ENCODE results near the gene MLXIPL. TPM values are rescaled to one million over a fixed set of nuclear protein-coding genes. Genes with fewer than 3 reads are reported as not detected.
A peak's percentile ranks its signal among the peaks of the same experiment; 100 is the strongest.
"Not testable (repeated sequence)": the region's sequence is repeated elsewhere in the genome, so short reads cannot be mapped to it uniquely, and the experiment has no call there.

The MLXIPL gene
- polyA plus RNA-seq, 1 experiment = not detected

- no peak for TF ChIP-seq CTCF (IDR thresholded peaks at IDR 0.05; ENCODE audit: insufficient read depth, low read depth, low read length)
- Histone ChIP-seq H3K27me3 (ENCODE audit: control insufficient read depth, insufficient read depth, low read length) (no peaks in the 10 kb centered on the region), H3K4me3 (ENCODE audit: low read depth, low read length) (no peak overlapping the region; the same call in 1 of the 2 replicates), H3K36me3 (ENCODE audit: control insufficient read depth, insufficient read depth, low read length) (peaks cover 3% of the 10 kb centered on the region; the same call in 1 of the 2 replicates)
- DNase-seq (ENCODE audit: low read depth) = no peak
- ChIA-PET POLR2A (no interaction called here), CTCF (interaction anchor here (0.8 to 2.9 kb wide), 5 partner anchors 40 to 62 kb away, joined by 3 to 20 read pairs (median 7); no protein-coding TSS in a partner anchor)
These were observed 45.0 kb upstream of the MLXIPL start for GRCh38 chr7:73669288-73669701.

DNA sequence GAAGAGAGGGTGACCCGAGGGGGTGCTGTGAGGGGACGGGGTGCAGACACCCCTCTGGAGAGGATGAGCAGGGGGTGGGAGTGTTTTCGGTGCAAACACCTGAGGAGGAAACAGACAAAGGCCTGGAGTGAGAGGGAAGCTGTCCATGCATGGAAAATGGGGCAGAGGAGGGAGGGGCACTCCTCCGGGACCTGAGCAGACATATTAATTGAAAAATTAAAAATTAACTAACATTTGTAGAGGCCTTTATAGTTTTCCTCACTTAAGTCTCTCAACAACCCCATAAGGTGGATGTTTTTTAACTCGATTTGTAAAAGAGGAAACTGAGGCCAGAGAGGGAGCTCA lies 44.5 kb upstream of the MLXIPL start:
- no peaks in the 10 kb centered on the region for H3K27me3 ChIP-seq (ENCODE audit: control insufficient read depth, insufficient read depth, low read length)
- TF ChIP-seq CTCF (IDR thresholded peaks at IDR 0.05; ENCODE audit: insufficient read depth, low read depth, low read length) = no peak
- H3K4me3 ChIP-seq (ENCODE audit: low read depth, low read length) = peak overlapping the region; percentile 77
- CTCF ChIA-PET = interaction anchor here (0.7 to 2.9 kb wide), 10 partner anchors 9 to 73 kb away, joined by 3 to 20 read pairs (median 4); no protein-coding TSS in a partner anchor
- peaks cover 3% of the 10 kb centered on the region; the same call in 1 of the 2 replicates for H3K36me3 ChIP-seq (ENCODE audit: control insufficient read depth, insufficient read depth, low read length)
- DNase-seq (ENCODE audit: low read depth) = no peak
- POLR2A ChIA-PET = interaction anchor here (0.5 kb wide), 1 partner anchor 29 kb away, joined by 4 read pairs; no protein-coding TSS in a partner anchor

DNA sequence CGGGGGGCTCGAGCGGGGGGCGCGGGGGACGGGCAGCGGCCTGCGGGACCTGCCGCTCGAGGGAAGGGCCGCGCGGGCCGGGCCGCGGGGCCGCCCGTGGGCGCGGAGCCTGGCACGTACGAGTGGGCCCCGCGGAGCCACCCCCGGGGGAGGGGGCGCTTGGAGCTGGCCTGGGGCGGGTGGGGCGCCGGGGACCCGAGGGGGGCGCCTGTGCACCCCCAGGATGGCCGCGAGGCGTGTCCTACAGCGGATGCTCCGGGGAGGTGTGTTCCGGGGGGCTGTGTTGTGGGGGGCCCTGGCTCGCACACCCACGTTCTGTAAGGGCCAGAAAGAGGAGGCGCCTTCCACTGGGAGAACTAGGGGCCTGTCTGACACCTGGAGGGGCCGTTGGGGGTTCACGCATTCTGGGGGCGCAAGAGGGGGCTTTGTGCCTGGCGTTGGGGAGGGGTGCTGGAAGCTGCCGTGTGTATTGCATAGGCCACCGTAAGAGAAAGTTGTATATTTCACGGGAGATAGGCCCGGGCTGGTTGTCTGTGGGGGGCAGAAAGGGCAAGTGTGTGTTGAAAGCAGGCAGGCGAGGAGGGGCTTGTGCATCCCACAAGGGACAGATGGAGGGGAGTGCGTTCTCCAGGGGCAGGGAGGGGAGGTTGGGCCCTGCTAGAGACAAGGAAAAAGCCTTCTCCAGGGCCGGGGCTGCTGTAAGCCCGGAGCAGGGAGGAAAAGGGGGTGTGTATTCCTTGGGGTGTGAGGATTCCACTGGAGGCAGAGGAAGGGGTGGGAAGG lies 44.0 kb upstream of the MLXIPL start:
- peak overlapping the region; percentile 77 for H3K4me3 ChIP-seq (ENCODE audit: low read depth, low read length)
- no peak for DNase-seq (ENCODE audit: low read depth)
- CTCF ChIA-PET = interaction anchor here (0.6 to 2.9 kb wide), 24 partner anchors 8 to 97 kb away, joined by 3 to 20 read pairs (median 4); partner anchors contain the start of gene MLXIPL
- H3K36me3 ChIP-seq (ENCODE audit: control insufficient read depth, insufficient read depth, low read length) = peaks cover 3% of the 10 kb centered on the region; the same call in 1 of the 2 replicates
- POLR2A ChIA-PET = interaction anchor here (0.5 kb wide), 1 partner anchor 30 kb away, joined by 4 read pairs; no protein-coding TSS in a partner anchor
- TF ChIP-seq CTCF (IDR thresholded peaks at IDR 0.05; ENCODE audit: insufficient read depth, low read depth, low read length) = no peak
- no peaks in the 10 kb centered on the region for H3K27me3 ChIP-seq (ENCODE audit: control insufficient read depth, insufficient read depth, low read length)

DNA sequence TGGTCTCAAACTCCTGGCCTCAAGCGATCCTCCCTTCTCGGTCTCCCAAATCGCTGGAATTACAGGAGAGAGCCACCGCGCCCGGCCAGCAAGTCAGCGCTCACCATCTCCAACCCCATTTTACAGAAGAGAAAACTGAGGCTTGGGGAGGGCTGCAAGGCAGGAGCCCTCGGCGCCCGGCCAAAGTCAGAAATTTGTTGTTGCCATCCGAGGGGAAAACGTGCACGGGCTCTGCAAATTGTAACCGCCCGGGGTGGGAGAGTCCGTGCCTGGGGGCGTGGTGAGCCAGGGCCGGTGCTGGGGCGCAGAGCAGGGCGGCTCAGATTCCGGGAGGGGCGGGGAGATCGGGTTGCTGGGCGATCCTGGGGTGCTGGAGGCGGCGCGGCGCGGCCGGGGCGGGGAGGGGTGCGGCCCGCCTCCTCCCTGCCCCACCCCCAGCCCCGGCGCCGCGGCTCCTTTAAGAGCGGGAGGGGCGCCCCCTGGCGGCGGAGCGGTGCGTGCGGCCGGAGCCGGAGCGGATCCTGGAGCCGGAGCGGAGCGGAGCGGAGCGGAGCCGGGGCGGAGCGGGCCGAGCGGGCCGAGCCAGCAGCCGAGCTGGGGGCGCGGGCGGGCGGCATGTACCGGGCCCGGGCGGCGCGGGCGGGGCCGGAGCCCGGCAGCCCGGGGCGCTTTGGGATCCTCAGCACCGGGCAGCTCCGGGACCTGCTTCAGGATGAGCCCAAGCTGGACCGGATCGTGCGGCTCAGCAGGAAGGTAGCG lies 43.2 kb upstream of the MLXIPL start, which contains the start of gene VPS37D:
TSS of gene VPS37D (plus strand) at position 488 of the 759 bp plus-strand sequence. CDS start at position 616, 128 bp downstream.
- DNase-seq (ENCODE audit: low read depth) = peak; percentile 23
- peaks cover 3% of the 10 kb centered on the region; the same call in 1 of the 2 replicates for H3K36me3 ChIP-seq (ENCODE audit: control insufficient read depth, insufficient read depth, low read length)
- ChIA-PET POLR2A (no interaction called here), CTCF (interaction anchor here (0.6 to 2.9 kb wide), 22 partner anchors 9 to 97 kb away, joined by 3 to 20 read pairs (median 4); partner anchors contain the start of gene MLXIPL)
- H3K27me3 ChIP-seq (ENCODE audit: control insufficient read depth, insufficient read depth, low read length) = no peaks in the 10 kb centered on the region
- H3K4me3 ChIP-seq (ENCODE audit: low read depth, low read length) = peak within 1 kb of the TSS; percentile 77
- peak; percentile 48 for TF ChIP-seq CTCF (IDR thresholded peaks at IDR 0.05; ENCODE audit: insufficient read depth, low read depth, low read length)

DNA sequence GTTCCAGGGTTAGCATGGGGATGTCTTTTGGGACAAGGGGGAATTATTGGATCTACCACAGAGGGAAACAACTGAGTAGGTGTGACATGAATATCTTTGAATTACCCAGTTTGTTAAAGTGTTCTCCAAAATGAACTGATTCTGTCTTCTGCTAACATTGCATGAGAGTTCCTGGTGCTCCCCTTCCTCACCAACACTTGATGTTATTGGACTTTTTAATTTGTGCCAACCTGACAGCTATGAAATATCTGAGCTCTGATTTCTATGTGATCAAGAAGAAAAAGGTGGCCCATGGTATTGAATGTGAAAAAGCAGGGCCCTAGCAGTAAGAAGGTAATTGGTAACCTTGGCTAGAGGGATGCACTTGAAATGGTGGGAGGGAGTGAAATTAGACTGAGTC lies 38.7 kb upstream of the MLXIPL start:
- no peak for DNase-seq (ENCODE audit: low read depth)
- CTCF ChIA-PET = no interaction called here
- no peak overlapping the region for H3K4me3 ChIP-seq (ENCODE audit: low read depth, low read length)
- no peak for TF ChIP-seq CTCF (IDR thresholded peaks at IDR 0.05; ENCODE audit: insufficient read depth, low read depth, low read length)
- POLR2A ChIA-PET = no interaction called here
- no peaks in the 10 kb centered on the region for H3K36me3 ChIP-seq (ENCODE audit: control insufficient read depth, insufficient read depth, low read length)
- no peaks in the 10 kb centered on the region for H3K27me3 ChIP-seq (ENCODE audit: control insufficient read depth, insufficient read depth, low read length)

- H3K36me3 ChIP-seq (ENCODE audit: control insufficient read depth, insufficient read depth, low read length); H3K27me3 ChIP-seq (ENCODE audit: control insufficient read depth, insufficient read depth, low read length); DNase-seq (ENCODE audit: low read depth); POLR2A ChIA-PET; H3K4me3 ChIP-seq (ENCODE audit: low read depth, low read length): not testable (repeated sequence)
- CTCF ChIA-PET = interaction anchor here (1.5 kb wide), 1 partner anchor 53 kb away, joined by 4 read pairs; no protein-coding TSS in a partner anchor
These were observed 36.3 kb upstream of the MLXIPL start for GRCh38 chr7:73660594-73660993.
